BJ (cell line): Measurements from ENCODE around the gene ZNF3. TPM values are rescaled to one million over a fixed set of nuclear protein-coding genes. Genes with fewer than 3 reads are reported as not detected.
"Not testable (repeated sequence)": the region's sequence is repeated elsewhere in the genome, so short reads cannot be mapped to it uniquely, and the experiment has no call there.

Experiments used
- CTCF ChIA-PET: fragments of 350-600 bp; formaldehyde crosslinking; extraction: SDS; loops from one replicate; lab custom pipeline; 2021; ENCODE audit warnings: antibody characterized with exemption, inconsistent platforms; lab: Yijun Ruan, JAX
- POLR2A ChIA-PET: fragments of 300-600 bp; sonication (Branson Sonifier 250); formaldehyde crosslinking; extraction: SDS; loops from one replicate; lab custom pipeline; 2021; ENCODE audit warnings: antibody characterized with exemption; lab: Charles Lee
- DNase-seq: peaks from one replicate; pipeline ENCODE4 v3.0.0-alpha.2; 2011; ENCODE audit warnings: low read depth
- H3K27me3 ChIP-seq: 2 replicates; pipeline ENCODE4 v1.6.0; 2011; ENCODE audit warnings: low read length; ENCODE audit not compliant: control insufficient read depth, insufficient read depth
- H3K36me3 ChIP-seq: 2 replicates; pipeline ENCODE4 v1.5.1; 2011; ENCODE audit warnings: low read length; ENCODE audit not compliant: control insufficient read depth, insufficient read depth
- H3K4me3 ChIP-seq: 2 replicates; pipeline ENCODE4 v1.5.1; 2011; ENCODE audit warnings: low read depth, mild to moderate bottlenecking, control low read depth, low read length
- polyA minus RNA-seq: library from RNA; depleted of rRNA, polyadenylated mRNA; stranded (reverse); fragments of >200 nt; gene quantifications from 2 replicates; pipeline ENCODE4 v1.2.3, GENCODE V29; 2011; rRNA and poly(A)+ RNA removed
- polyA plus RNA-seq: library from polyadenylated mRNA; depleted of rRNA; stranded (reverse); fragments of >200 nt; gene quantifications from 2 replicates; pipeline ENCODE4 v1.2.3, GENCODE V29; 2011; rRNA removed
- TF ChIP-seq, protein P1 (sequence below): IDR thresholded peaks from 2 replicates; pipeline ENCODE4 v1.5.1; 2011; ENCODE audit warnings: low read depth, mild to moderate bottlenecking, control low read depth, inconsistent platforms, low read length, moderate library complexity; ENCODE audit not compliant: insufficient read depth

ZNF3 gene
- polyA plus RNA-seq (17.2 and 17.4 TPM in 2 replicates), polyA minus RNA-seq (18.1 and 21.9 TPM in 2 replicates)

DNA sequence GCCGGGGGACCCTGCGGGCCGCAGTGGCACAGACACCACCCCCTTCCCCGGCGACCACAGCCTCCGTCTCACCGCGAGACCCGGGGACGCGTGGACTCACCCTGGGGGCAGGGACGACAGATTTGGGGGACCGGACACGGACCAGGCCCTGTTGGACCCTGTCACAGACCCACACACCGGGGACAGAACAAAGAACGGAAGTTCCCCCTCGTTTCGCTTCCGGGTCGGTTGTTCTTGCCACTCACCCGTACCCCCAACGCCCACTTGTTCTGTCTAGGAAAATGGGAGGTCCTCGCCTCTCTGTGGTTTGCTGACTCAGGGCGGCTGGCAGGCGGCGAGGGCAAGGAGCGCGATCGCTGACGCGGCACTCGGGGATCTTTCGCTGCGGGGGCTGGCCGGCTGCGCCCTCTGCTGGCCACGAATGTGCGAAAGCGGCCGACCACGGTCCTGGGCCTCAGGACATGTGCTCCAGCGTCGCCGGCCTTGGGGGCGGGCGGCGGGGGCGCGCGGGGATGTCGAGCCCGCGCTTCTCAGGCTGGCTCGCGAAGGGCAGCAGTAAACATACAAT lies at the start of gene ZNF3:
TSS of gene ZNF3 (minus strand) at position 189 of the 568 bp plus-strand sequence. CDS start 4,366 bp downstream, outside the sequence.
- no peaks in the 10 kb centered on the region for H3K27me3 ChIP-seq
- ChIA-PET POLR2A (no interaction called here), CTCF (interaction anchor here (0.7 to 1.7 kb wide), 6 partner anchors 14 to 90 kb away, joined by 3 to 6 read pairs (median 5); no protein-coding TSS in a partner anchor)
- peak; percentile 92 for DNase-seq
- TF ChIP-seq, protein P1, sequence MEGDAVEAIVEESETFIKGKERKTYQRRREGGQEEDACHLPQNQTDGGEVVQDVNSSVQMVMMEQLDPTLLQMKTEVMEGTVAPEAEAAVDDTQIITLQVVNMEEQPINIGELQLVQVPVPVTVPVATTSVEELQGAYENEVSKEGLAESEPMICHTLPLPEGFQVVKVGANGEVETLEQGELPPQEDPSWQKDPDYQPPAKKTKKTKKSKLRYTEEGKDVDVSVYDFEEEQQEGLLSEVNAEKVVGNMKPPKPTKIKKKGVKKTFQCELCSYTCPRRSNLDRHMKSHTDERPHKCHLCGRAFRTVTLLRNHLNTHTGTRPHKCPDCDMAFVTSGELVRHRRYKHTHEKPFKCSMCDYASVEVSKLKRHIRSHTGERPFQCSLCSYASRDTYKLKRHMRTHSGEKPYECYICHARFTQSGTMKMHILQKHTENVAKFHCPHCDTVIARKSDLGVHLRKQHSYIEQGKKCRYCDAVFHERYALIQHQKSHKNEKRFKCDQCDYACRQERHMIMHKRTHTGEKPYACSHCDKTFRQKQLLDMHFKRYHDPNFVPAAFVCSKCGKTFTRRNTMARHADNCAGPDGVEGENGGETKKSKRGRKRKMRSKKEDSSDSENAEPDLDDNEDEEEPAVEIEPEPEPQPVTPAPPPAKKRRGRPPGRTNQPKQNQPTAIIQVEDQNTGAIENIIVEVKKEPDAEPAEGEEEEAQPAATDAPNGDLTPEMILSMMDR = peak; percentile 86
- peaks cover 9% of the 10 kb centered on the region for H3K36me3 ChIP-seq
- H3K4me3 ChIP-seq = peak within 1 kb of the TSS; percentile 99

DNA sequence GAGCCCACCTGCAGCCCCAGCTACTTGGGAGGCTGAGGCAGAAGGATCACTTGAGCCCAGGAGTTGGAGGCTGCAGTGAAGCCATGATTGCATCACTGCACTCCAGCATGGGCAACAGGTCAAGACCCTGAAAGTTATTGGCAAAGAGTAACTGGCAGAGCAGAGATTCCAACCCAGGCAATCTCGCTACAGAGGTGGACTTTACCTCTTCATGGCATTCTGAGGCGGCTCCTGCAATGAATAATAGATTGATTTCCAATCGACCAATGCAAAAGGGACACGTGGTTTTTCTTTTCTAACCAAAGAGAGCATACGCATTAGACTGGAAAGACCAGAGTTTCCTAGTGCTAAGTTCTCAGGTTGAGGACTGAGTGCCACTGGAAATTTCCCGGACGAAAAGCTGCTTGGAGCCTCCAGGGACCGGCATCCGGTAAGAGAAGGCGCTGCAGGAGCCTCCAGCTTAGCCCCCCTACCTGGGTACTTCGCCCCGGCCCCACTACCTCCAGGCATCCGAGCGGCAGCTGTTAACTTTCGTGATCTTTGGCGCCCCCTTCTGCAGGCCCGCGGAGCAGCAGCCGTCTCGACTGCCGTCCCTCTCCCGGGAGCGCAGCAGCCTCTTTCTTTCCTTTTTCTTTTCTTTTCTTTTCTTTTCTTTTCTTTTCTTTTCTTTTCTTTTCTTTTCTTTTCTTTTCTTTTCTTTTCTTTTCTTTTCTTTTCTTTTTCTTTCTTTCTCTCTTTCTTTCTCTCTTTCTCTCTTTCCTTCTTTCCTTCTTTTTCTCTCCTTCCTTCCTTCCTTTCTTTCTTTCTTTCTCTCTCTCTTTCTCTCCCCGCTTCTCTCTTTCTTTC lies 49.3 kb upstream of the ZNF3 start:
- no peaks in the 10 kb centered on the region for H3K27me3 ChIP-seq
- DNase-seq = no peak
- ChIA-PET POLR2A (no interaction called here), CTCF (interaction anchor here (0.5 to 9.6 kb wide), 24 partner anchors 11 to 276 kb away, joined by 3 to 147 read pairs (median 4); partner anchors contain the start of genes AP4M1, AZGP1, GAL3ST4 and LAMTOR4)
- no peaks in the 10 kb centered on the region for H3K36me3 ChIP-seq
- H3K4me3 ChIP-seq = no peak overlapping the region
- TF ChIP-seq, protein P1 = peak; percentile 86

DNA sequence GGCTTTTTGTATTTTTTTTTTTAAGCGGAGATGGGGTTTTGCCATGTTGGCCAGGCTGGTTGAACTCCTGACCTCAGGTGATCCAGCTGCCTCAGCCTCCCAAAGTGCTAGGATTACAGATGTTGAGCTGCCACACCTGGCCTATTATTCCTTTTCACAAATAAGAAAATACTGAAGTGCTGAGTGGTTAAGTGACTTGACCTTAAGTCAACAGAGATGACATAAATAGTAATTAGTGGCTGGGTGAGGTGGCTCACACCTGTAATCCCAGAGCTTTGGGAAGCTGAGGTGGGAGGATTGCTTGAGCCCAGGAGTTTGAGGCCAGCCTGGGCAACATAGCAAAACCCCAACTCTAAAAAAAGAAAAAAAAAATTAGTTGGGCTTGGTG lies 48.7 kb upstream of the ZNF3 start:
- POLR2A ChIA-PET, H3K4me3 ChIP-seq, DNase-seq, H3K27me3 ChIP-seq, H3K36me3 ChIP-seq: not testable (repeated sequence)
- CTCF ChIA-PET = interaction anchor here (0.5 to 9.6 kb wide), 17 partner anchors 12 to 277 kb away, joined by 3 to 147 read pairs (median 4); partner anchors contain the start of genes GAL3ST4, LAMTOR4 and PVRIG

DNA sequence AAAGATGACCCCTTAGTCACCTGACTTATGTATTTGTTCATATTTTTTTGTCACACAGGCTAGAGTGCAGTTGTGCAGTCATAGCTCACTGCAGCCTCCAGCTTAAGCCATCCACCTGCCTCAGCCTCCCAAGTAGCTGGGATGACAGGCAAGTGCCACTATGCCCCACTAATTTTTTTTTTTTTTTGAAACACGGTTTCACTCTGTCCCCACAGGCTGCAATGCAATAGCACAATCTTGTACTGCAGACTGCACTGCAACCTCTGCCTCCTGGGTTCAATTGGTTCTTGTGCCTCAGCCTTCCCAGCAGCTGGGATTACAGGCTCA lies 47.1 kb upstream of the ZNF3 start:
- Histone ChIP-seq H3K36me3 (no peaks in the 10 kb centered on the region), H3K27me3 (no peaks in the 10 kb centered on the region), H3K4me3 (no peak overlapping the region)
- ChIA-PET CTCF (interaction anchor here (0.6 to 9.6 kb wide), 7 partner anchors 13 to 333 kb away, joined by 3 to 147 read pairs (median 4); partner anchors contain the start of gene PVRIG), POLR2A (no interaction called here)
- no peak for DNase-seq
- TF ChIP-seq, protein P1 = no peak

DNA sequence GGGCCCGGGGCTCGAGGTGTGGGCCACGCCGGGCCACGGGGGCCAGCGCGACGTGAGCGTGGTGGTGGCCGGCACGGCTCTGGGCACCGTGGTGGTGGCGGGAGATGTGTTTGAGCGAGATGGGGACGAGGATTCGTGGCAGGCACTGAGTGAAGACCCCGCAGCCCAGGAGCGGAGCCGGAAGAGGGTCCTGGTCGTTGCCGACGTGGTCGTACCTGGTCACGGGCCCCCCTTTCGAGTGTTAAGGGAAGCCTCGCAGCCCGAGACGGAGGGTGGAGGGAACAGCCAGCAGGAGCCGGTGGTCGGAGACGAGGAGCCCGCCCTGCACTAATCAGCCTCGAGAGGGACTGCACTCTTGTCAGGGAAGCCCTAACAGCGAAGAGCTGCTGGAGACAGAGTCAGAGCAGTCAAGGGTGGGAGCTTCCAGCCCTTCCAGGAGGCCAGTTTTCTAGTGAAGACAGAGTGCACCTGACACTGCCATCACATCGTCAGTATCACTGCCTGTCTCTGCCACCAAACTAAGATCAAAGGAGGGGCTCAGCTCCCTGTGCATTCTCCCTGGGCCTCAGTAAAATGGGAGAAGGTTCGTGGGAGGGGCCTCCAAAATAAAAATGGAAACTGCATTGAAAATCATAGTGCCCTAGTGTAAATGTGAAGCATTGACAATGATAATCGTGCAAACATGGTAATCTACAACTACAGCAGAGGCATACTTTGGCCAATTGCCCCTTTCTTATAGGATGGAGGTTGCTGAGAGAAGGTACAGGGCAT lies 46.5 kb upstream of the ZNF3 start:
- Histone ChIP-seq H3K4me3 (peak overlapping the region; percentile 77), H3K27me3 (no peaks in the 10 kb centered on the region), H3K36me3 (no peaks in the 10 kb centered on the region)
- TF ChIP-seq, protein P1 = 0 out of 2 replicates have a peak, but pooled peaks have one; percentile 0
- ChIA-PET CTCF (interaction anchor here (0.6 to 9.6 kb wide), 7 partner anchors 14 to 333 kb away, joined by 3 to 147 read pairs (median 4); partner anchors contain the start of gene PVRIG), POLR2A (no interaction called here)
- DNase-seq = no peak
